ENCODE results near the gene CCDC92B. TPM values are rescaled to one million over a fixed set of nuclear protein-coding genes. Genes with fewer than 3 reads are reported as not detected.
A peak's percentile ranks its signal among the peaks of the same experiment; 100 is the strongest.

CCDC92B gene
- total RNA-seq, 1 donor from 2014 or later = 0.20 TPM

DNA sequence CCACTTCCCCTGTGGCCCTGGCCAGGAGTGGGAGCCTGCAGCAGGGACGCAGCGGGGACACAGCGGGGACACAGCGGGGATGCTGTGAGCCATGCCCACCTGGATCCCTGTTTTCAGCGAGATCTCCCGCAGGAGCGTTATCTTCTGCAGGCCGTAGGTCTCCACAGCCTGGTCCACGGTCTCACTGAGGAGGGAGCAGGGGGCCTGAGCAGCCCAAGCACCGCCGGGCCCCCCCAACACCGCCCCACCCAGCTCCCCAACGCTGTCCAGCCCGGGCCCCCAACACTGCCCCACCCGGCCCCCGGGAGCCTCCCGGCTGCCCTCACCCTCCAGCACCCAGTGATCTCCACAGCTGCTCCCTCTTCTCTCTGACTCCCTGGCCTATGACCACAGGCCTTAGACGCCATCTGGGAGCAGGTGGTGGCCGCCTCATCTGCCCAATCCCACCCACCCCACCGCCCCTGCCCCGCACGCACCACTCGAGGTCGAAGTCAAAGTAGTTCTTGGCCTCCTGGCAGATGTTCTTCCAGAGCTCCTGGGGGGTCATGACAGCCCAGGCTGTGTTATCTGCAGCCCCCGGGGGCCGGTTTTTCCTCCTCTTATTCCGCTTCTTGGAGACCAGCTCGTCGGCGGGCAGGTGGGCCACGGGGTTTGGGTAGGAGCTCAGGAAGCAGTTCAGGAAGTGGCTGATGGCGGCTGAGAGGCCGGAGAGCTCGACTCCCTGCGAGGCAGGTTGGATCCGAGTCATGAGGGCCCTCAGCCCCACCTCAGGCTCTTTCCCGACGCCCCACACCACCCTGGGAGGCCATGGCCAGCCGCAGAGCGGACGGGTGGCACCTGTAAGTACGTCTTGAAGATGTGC is 54.8 kb downstream of the CCDC92B start:
- no peak overlapping the region for H3K27ac ChIP-seq
- H3K4me1 ChIP-seq = peaks cover 1% of the 10 kb centered on the region
- DNase-seq (peak; percentile 59), ATAC-seq (no peak)
- TF ChIP-seq, protein P1, sequence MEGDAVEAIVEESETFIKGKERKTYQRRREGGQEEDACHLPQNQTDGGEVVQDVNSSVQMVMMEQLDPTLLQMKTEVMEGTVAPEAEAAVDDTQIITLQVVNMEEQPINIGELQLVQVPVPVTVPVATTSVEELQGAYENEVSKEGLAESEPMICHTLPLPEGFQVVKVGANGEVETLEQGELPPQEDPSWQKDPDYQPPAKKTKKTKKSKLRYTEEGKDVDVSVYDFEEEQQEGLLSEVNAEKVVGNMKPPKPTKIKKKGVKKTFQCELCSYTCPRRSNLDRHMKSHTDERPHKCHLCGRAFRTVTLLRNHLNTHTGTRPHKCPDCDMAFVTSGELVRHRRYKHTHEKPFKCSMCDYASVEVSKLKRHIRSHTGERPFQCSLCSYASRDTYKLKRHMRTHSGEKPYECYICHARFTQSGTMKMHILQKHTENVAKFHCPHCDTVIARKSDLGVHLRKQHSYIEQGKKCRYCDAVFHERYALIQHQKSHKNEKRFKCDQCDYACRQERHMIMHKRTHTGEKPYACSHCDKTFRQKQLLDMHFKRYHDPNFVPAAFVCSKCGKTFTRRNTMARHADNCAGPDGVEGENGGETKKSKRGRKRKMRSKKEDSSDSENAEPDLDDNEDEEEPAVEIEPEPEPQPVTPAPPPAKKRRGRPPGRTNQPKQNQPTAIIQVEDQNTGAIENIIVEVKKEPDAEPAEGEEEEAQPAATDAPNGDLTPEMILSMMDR (IDR thresholded peaks at IDR 0.05) = no peak
- no peak overlapping the region for H3K4me3 ChIP-seq
- intact Hi-C loops (cut with DNase I) = no loop called here
- H3K9me3 ChIP-seq = no peaks in the 10 kb centered on the region
- H3K36me3 ChIP-seq = peaks cover 81% of the 10 kb centered on the region
- no peaks in the 10 kb centered on the region for H3K27me3 ChIP-seq

DNA sequence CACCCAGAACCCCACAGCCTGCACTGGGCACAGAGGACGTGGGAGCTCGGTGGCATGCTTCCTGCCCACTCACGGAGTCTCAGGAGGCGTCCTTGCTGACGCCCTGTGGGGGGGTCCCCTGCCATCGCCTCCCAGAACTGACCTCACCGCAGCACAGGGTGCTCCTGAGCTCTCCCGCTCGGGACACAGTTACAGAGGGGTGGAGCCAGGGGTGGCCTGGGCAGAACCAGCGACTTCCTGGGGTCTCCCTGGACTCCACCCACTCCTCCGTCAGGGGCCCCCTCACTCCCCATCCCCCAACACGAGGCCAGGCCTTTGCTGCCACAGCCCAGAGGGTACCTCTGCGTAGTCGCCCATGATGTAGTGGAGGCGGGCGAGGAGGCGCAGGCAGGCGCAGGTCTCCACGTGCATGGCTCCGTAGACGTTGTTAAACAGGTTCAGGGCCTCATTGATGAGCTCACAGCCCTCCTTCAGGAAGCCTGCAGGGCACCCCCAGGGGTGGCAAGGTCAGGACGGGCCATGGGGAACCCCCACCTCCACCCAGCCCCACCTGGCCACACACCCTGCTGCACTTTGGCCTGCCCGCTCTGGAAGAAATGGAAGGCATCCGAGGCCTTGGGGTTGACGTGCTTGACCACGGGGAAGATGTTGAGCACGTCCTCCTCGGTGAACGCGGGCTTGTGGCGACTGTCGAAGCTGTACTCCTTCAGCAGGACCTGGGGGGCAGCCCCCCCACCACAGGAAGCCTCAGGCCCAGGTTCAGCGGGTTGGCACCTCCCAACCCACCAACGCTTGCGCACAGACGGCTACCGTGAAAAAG is 55.7 kb downstream of the CCDC92B start:
- intact Hi-C loops (cut with DNase I) = no loop called here
- Histone ChIP-seq H3K4me3 (no peak overlapping the region), H3K4me1 (peaks cover 10% of the 10 kb centered on the region), H3K36me3 (peaks cover 80% of the 10 kb centered on the region), H3K27me3 (no peaks in the 10 kb centered on the region), H3K27ac (no peak overlapping the region), H3K9me3 (no peaks in the 10 kb centered on the region)
- TF ChIP-seq, protein P1 (IDR thresholded peaks at IDR 0.05) = no peak
- peak; percentile 59 for DNase-seq
- ATAC-seq = no peak

GRCh38 chr17:2692781-2693135 is 56.7 kb downstream of the CCDC92B start:
- TF ChIP-seq, protein P1 (IDR thresholded peaks at IDR 0.05) = no peak
- H3K36me3 ChIP-seq = peaks cover 72% of the 10 kb centered on the region
- H3K9me3 ChIP-seq = no peaks in the 10 kb centered on the region
- H3K27ac ChIP-seq = no peak overlapping the region
- peaks cover 15% of the 10 kb centered on the region for H3K4me1 ChIP-seq
- no peak overlapping the region for H3K4me3 ChIP-seq
- H3K27me3 ChIP-seq = no peaks in the 10 kb centered on the region
- intact Hi-C loops (cut with DNase I) = no loop called here
- DNase-seq (no peak), ATAC-seq (no peak)

DNA sequence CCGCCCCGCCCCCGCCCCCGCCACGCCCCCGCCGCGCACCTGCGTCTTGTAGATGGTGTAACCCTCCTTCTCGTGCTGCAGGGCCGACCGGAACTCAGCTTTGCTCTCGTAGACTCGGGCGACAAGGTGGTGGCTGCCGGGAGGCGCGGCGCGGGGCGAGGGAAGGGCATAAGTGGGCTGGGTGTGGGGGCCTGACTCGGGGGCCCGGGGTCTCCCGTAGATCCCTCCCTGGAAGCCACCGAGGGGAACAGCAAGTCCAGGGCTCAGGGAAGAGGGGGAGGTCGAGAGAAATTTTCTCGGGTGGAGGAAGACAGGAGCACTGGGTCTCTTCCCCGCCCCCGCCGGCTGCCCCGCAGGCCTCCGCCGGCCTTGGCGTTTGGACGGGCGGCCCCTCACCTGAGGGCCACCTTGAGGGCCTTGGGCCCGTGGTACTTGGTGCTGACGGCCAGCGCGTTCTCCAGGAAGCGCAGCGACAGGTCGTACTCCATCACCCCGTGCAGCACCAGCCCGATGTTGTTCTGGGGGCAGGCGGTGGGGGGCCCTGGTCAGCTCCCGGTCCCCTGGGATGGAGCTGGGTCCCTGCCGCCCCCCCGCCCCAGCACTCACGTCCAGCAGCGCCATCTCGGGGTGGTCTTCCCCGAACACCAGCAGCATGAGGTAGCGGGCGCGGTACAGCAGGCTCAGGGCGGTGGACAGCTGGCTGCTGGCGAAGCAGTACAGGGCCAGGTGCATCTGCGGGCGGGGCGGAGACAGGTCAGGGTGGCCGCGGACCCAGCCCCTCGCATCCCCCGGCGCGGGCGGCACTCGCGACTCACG is 57.3 kb downstream of the CCDC92B start:
- intact Hi-C loops (cut with DNase I) = no loop called here
- no peaks in the 10 kb centered on the region for H3K9me3 ChIP-seq
- DNase-seq (peak; percentile 59), ATAC-seq (no peak)
- no peak overlapping the region for H3K4me3 ChIP-seq
- no peak overlapping the region for H3K27ac ChIP-seq
- H3K27me3 ChIP-seq = no peaks in the 10 kb centered on the region
- TF ChIP-seq, protein P1 (IDR thresholded peaks at IDR 0.05) = no peak
- peaks cover 66% of the 10 kb centered on the region for H3K36me3 ChIP-seq
- peaks cover 21% of the 10 kb centered on the region for H3K4me1 ChIP-seq

DNA sequence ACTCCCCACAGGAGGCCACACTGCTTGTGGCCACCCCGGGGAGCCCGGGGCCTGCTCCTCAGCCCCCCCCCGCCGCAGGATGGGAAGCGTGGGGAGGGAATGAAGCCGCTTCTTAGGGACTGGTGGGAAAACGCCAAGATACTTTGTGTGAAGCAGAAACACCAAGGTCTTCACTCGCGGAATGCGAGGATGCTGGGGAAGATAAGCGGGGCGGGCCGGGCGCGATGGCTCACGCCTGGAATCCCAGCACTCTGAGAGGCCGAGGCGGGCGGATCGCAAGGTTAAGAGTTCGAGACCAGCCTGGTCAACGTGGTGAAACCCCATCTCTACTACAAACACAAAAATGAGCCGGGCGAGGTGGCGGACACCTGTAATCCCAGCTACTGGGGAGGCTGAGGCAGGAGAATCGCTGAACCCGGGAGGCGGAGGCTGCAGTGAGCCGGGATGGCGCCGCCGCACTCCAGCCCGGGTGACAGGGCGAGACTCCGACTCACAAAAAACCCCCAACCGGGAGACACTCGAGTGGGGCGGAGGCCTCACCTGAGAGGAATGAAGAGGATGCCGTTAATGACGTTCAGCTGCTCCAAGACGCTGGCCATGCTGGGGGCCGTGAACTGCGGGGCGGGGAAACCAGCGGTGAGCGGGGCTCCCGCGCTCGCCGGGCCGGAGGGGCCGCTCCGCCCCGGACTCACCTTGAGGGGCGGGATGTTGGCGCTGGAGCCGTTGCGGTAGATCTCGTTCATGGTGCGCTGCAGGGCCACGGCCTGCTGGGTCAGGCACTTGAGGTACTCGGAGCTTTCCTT is 58.2 kb downstream of the CCDC92B start:
- TF ChIP-seq, protein P1 (IDR thresholded peaks at IDR 0.05) = no peak
- Histone ChIP-seq H3K27me3 (no peaks in the 10 kb centered on the region), H3K4me1 (peaks cover 28% of the 10 kb centered on the region), H3K27ac (no peak overlapping the region), H3K9me3 (no peaks in the 10 kb centered on the region), H3K36me3 (peaks cover 57% of the 10 kb centered on the region), H3K4me3 (no peak overlapping the region)
- intact Hi-C loops (cut with DNase I) = no loop called here
- DNase-seq = peak; percentile 62
- ATAC-seq = no peak
